Tibial artery (tissue), 4 donors: ENCODE results near the gene MTG1.
"Not testable (repeated sequence)": the region's sequence is repeated elsewhere in the genome, so short reads cannot be mapped to it uniquely, and the experiment has no call there.

Experiments
- DNase-seq, 2 donors: peaks; one replicate each; pipeline ENCODE4 v3.0.0-alpha.2; 2019
- H3K27ac ChIP-seq, 2 donors: fragments of 200-600 bp; sonication (generic) in 1 of 2; 1 replicate in 1 of 2; 2 replicates in 1 of 2; pipeline ENCODE4 v1.5.1; 2018 to 2019; ENCODE audit warnings: mild to moderate bottlenecking in 1 of 2
- H3K27me3 ChIP-seq, 2 donors: fragments of 200-600 bp; sonication (generic) in 1 of 2; one replicate each; pipeline versions ENCODE4 v1.5.1 to v1.6.0; 2016 to 2019
- H3K36me3 ChIP-seq, 3 donors: fragments of 200-600 bp; sonication (generic) in 2 of 3; one replicate each; pipeline ENCODE4 v1.5.1; 2016 to 2019; ENCODE audit warnings: mild to moderate bottlenecking in 2 of 3
- H3K4me1 ChIP-seq, 4 donors: fragments of 200-600 bp; sonication (generic) in 2 of 4; 1 replicate in 3 of 4; 2 replicates in 1 of 4; pipeline ENCODE4 v1.5.1; 2016 to 2019
- H3K4me3 ChIP-seq, 2 donors: fragments of 200-600 bp; sonication (generic) in 1 of 2; 1 replicate in 1 of 2; 2 replicates in 1 of 2; pipeline ENCODE4 v1.5.1; 2018 to 2019; ENCODE audit warnings: mild to moderate bottlenecking in 2 of 2
- H3K9me3 ChIP-seq, 3 donors: fragments of 200-600 bp; sonication (generic) in 1 of 3; one replicate each; pipeline ENCODE4 v1.5.1; 2016 to 2019
- intact Hi-C: fragments of 100-400 bp; cut with DNase I; formaldehyde crosslinking; loops from one replicate; pipeline ENCODE4 v1.15.0; 2023; ENCODE audit warnings: low total_unique reads
- TF ChIP-seq, protein P1 (sequence below), 2 experiments: fragments of 200-600 bp in 1 of 2; fragments of 450-650 bp in 1 of 2; IDR thresholded peaks; one replicate each; pipeline ENCODE4 v1.5.1; 2017 to 2019; ENCODE audit warnings: antibody characterized with exemption in 2 of 2, mild to moderate bottlenecking in 1 of 2, moderate library complexity in 1 of 2

MTG1 gene

DNA sequence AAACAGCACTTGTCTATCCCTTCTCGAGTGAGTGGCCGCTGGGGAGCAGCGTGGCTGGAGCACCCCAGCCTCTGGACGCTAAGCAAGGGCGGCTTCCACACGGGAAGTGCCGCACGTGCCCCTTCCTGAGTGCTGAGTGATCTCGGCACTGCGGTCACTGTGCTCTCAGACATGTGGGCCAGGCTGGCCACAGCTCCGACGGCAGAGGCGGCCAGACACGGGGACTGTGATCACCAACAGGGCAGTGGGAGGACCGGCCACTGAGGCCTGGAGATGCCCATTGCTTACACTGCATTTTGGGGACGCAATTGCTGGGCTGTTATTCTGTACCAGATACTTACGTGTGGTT lies 27.9 kb upstream of the MTG1 start:
- Histone ChIP-seq H3K4me1 (no peaks in the 10 kb centered on the region), H3K27ac (no peak overlapping the region), H3K27me3 (no peaks in the 10 kb centered on the region), H3K36me3 (peaks cover 48 to 99% (median 82%) of the 10 kb centered on the region in 3 donors), H3K4me3 (no peak overlapping the region), H3K9me3 (no peaks in the 10 kb centered on the region)
- TF ChIP-seq, protein P1, sequence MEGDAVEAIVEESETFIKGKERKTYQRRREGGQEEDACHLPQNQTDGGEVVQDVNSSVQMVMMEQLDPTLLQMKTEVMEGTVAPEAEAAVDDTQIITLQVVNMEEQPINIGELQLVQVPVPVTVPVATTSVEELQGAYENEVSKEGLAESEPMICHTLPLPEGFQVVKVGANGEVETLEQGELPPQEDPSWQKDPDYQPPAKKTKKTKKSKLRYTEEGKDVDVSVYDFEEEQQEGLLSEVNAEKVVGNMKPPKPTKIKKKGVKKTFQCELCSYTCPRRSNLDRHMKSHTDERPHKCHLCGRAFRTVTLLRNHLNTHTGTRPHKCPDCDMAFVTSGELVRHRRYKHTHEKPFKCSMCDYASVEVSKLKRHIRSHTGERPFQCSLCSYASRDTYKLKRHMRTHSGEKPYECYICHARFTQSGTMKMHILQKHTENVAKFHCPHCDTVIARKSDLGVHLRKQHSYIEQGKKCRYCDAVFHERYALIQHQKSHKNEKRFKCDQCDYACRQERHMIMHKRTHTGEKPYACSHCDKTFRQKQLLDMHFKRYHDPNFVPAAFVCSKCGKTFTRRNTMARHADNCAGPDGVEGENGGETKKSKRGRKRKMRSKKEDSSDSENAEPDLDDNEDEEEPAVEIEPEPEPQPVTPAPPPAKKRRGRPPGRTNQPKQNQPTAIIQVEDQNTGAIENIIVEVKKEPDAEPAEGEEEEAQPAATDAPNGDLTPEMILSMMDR (IDR thresholded peaks at IDR 0.05), result no peak
- DNase-seq, result no peak
- intact Hi-C loops, result no loop called here

DNA sequence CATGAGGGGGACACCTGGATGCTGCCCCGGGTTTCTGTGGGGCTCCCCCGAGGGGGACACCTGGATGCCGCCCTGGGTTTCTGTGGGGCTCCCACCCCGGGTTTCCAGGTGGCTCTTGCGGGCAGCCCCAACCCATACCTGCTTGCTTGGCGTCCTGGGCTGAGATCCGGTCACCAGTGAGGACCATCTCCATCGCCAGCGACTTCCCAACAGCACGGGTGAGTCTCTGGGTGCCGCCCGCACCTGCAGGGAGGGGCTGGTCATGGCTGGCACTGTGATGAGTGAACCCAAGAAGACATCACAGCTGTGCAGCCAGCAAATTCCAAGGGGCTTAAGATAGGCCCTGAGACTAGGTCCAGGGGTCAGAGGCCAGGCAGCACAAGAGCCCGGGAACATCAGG lies 27.2 kb upstream of the MTG1 start:
- H3K9me3 ChIP-seq, result no peaks in the 10 kb centered on the region
- H3K4me1 ChIP-seq, result peaks cover 0 to 2% (median 0%) of the 10 kb centered on the region in 4 donors
- TF ChIP-seq, protein P1 (IDR thresholded peaks at IDR 0.05), result no peak
- H3K36me3 ChIP-seq, result peaks cover 48 to 96% (median 79%) of the 10 kb centered on the region in 3 donors
- intact Hi-C loops, result no loop called here
- H3K27ac ChIP-seq, result no peak overlapping the region
- no peak overlapping the region for H3K4me3 ChIP-seq
- peak in 1 of 2 donors; percentile 62 for DNase-seq
- H3K27me3 ChIP-seq, result no peaks in the 10 kb centered on the region

DNA sequence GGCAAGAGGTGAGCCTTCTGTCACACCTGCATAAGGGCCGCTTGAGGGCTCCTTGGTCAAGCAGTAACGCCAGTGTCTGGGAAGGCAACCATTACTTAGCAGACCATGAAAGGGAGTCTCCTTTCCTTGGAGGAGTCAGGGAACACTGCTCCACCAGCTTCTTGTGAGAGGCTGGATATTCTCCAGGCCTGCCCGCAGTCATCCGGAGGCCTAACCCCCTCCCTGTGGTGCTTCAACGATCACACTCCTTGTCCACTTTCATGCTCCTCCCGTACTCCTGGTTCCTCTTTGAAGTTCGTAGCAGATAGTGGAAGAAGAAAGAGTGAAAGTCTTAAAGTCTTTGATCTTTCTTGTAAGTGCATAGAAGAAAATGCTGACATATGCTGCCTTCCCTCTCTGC lies 26.5 kb upstream of the MTG1 start:
- H3K27me3 ChIP-seq, DNase-seq, H3K4me1 ChIP-seq, H3K9me3 ChIP-seq, H3K4me3 ChIP-seq, H3K27ac ChIP-seq, intact Hi-C loops: not testable (repeated sequence)
- H3K36me3 ChIP-seq, result peaks cover 48 to 89% (median 72%) of the 10 kb centered on the region in 3 donors

DNA sequence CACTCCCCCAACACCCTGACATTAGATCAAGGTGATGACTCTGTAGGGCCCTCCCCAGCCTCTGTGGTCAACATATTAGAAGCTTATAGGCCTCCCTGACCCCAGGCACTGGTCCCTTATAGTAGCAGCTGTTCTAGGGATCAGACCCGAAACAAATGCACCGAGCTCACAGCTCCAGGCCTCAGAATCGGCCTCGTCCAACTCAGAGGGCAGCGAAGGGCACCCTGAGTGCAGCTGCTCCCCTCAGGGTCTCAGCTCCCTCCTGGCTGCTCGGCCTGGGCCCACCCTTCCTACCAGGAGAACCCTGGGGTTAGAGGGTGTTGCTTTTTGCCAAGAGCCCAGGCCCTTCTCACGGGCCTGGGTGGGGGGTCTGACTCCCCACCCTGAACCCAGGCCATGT lies 25.8 kb upstream of the MTG1 start:
- Histone ChIP-seq H3K9me3 (no peaks in the 10 kb centered on the region), H3K27me3 (no peaks in the 10 kb centered on the region), H3K4me3 (no peak overlapping the region), H3K4me1 (peaks cover 0 to 12% (median 9%) of the 10 kb centered on the region in 4 donors), H3K36me3 (peaks cover 48 to 82% (median 65%) of the 10 kb centered on the region in 3 donors), H3K27ac (no peak overlapping the region)
- DNase-seq, result no peak
- intact Hi-C loops, result no loop called here
- TF ChIP-seq, protein P1 (IDR thresholded peaks at IDR 0.05), result no peak

DNA sequence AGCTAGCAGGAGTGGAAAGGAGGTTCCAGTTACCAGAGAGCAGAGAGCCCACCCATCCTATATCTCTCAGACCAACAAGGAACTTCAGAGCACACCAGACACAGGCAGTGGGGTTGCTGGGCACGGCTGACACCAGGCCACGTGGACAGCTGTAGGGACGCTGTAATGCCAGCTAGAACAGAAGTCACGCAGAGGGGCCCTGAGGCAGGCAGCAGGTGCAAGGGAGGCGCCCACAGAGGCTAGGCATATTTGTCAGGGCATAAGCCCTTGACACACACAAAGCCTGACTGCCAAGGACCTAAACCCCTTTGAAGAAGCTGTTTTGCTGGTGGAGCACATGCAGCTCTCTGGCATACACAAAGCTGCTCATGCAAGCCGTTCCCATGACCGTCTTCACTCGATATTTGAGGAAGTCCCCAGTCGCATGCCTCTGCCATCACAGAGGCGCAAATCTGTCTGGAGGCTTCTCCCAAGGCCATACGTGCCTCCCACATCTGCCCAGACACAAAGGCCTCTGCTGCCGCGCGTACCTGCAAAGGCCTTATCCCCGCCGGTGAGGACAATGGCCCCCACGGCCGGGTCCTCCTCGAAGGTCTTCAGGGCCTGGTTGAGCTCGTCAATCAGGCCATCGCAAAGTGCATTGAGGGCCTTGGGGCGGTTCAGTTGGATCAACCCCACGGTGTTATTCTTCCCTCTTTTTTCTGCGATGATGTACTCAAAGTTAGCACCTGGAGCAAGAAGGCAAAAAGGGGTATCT lies 23.7 kb upstream of the MTG1 start:
- Histone ChIP-seq H3K27me3 (no peaks in the 10 kb centered on the region), H3K4me1 (peaks cover 0 to 18% (median 12%) of the 10 kb centered on the region in 4 donors), H3K27ac (no peak overlapping the region), H3K36me3 (peaks cover 36 to 61% (median 47%) of the 10 kb centered on the region in 3 donors), H3K4me3 (no peak overlapping the region), H3K9me3 (no peaks in the 10 kb centered on the region)
- intact Hi-C loops, result no loop called here
- no peak for DNase-seq
- TF ChIP-seq, protein P1 (IDR thresholded peaks at IDR 0.05), result no peak

DNA sequence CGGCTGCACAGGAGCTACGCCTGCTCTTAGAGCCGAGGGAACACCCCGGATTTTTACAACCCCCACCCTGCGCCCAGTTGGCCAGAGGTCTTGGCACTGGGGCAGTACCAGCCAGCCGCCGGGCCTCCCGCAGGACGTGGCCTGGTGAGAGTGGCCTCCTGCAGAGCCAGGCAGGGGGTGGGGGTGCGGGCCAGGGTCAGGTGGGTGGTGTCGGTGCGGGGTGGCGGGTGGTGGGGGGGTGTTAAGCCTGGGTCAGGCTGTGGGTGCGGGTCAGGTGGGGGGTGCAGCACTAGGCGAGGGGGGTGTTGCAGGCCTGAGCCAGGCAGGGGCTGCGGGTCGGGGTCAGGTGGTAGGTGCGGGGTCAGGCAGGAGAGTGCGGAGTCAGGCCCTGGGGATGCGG lies 21.4 kb upstream of the MTG1 start:
- Histone ChIP-seq H3K4me1 (peaks cover 0 to 22% (median 13%) of the 10 kb centered on the region in 4 donors), H3K27ac (peak overlapping the region; percentile 81 to 86), H3K27me3 (no peaks in the 10 kb centered on the region), H3K4me3 (peak overlapping the region; percentile 90 to 94), H3K36me3 (peaks cover 22 to 39% (median 28%) of the 10 kb centered on the region in 3 donors), H3K9me3 (no peaks in the 10 kb centered on the region)
- no peak for DNase-seq
- TF ChIP-seq, protein P1 (IDR thresholded peaks at IDR 0.05), result no peak
- intact Hi-C loops, result no loop called here
